T47D (cell line): ENCODE results near the gene CCDC3.

Experiments
- DNase-seq, 2 experiments: peaks; one replicate each; pipeline versions ENCODE4 v3.0.0 to v3.0.0-alpha.2; 2011 to 2012; ENCODE audit warnings: low read depth in 1 of 2, low spot score in 1 of 2
- JUND ChIP-seq: IDR thresholded peaks from 2 replicates; pipeline ENCODE4 v1.6.1; 2012; ENCODE audit warnings: low read depth
- in situ Hi-C: cut with HindIII; loops from 2 replicates; pipeline ENCODE4 v1.10.0; 2016; ENCODE audit warnings: low sequenced_read_pairs, low pct_unique_long_range_greater_than_20kb

Gene CCDC3

GRCh38 chr10:12925845-12926244, 75.7 kb downstream of the CCDC3 start:
- no peak for TF ChIP-seq JUND
- in situ Hi-C loops, result no loop called here
- DNase-seq, result no peak

DNA sequence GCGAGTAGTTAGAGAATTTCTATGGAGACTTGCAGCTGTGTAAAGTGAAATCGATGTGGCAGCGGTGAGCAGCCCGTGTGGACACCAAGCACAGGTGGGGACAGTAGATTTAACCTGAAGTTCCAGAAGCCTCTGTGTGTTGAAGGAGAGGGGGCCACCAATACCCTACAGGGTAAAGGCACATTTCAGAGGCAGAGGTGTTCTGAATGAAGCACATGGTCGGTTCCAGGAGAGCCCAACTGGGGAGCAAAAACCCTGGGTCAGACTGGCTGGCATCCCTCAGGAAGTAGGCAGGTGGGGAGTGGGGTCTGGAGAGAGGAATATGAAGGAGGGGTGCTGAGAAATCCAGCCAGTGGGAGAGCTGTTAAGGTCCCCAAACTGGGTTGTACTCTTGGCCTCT, 76.6 kb downstream of the CCDC3 start:
- no peak for DNase-seq
- in situ Hi-C loops, result no loop called here

GRCh38 chr10:12922117-12922900, 79.2 kb downstream of the CCDC3 start:
- TF ChIP-seq JUND, result no peak
- in situ Hi-C loops, result no loop called here
- no peak for DNase-seq

More for the DNA sequence above, 76.6 kb downstream of the CCDC3 start:
- TF ChIP-seq JUND, result no peak

DNA sequence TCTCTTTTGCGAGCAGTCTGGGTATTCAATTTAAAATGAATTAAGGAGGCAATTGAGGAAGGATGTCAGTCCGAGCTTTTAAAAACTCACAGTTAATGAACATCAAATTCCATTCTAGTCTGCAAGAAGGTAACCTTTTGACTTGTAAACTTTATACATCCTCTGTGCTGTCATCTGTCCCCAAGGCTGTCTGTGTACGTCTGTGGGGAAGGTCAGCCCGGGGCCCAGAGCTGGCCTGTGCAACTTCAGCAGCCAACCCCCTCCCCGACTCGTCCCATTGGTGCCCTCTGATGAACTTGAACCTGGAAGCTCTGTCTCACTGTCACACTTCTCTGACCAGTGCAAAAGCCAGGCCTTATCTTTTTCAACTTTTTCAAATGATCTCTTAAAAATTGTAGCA, 80.3 kb downstream of the CCDC3 start:
- in situ Hi-C loops, result no loop called here
- no peak for TF ChIP-seq JUND

GRCh38 chr10:12919574-12919973, 81.9 kb downstream of the CCDC3 start:
- no peak for TF ChIP-seq JUND

More for the DNA sequence above, 80.3 kb downstream of the CCDC3 start:
- no peak for DNase-seq

DNA sequence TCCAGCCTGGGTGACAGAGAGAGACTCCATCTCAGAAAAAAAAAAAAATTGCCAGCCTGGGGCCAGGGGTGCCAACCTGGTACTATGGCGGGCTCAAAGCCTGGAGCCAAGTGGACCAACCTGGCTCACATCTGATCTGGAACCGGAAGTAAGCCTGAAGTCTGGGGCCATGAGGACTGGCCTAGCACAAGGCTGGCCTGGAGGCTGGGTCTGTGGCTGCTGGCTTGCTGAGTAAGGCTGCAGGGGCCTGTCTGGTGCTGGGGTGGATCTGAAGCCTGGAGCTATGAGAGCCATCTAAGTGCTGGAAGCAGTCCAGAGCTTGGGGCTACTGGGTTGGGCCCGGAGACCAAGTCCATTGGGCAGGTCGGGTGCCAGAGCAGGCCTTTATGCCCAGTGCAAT, 84.9 kb downstream of the CCDC3 start:
- in situ Hi-C loops, result no loop called here
- DNase-seq, result no peak
- no peak for TF ChIP-seq JUND

More at GRCh38 chr10:12919574-12919973, 81.9 kb downstream of the CCDC3 start:
- no peak for DNase-seq
- in situ Hi-C loops, result no loop called here

DNA sequence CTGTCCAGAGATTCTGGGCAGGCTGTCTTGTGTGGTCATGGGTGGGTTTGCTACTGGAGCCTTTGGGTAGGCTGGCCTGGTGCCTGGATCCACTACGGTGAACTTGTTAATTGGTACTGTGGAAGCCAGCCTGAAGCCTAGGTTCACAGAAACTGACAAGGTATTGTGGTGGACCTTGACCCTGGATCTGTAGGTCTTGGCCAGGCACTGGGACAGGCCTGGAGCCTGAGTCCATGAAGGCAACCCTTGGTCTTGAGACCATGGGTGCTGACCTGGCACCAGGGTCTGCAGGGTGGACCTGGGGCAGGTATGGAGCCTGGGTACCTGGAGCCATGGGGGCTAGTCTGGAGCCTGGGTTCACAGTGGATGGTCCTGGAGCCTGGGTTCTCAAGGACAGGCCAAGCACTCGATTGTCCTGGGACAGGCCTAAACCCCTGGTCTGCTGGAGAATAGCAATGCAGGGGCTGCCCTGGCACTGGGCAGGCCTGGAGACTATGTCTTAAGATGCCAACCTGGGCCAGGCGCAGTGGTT, 85.8 kb downstream of the CCDC3 start:
- DNase-seq, result no peak
- in situ Hi-C loops, result no loop called here
- no peak for TF ChIP-seq JUND

GRCh38 chr10:12914111-12914510, 87.4 kb downstream of the CCDC3 start:
- TF ChIP-seq JUND, result no peak
- DNase-seq, result no peak
- in situ Hi-C loops, result no loop called here

DNA sequence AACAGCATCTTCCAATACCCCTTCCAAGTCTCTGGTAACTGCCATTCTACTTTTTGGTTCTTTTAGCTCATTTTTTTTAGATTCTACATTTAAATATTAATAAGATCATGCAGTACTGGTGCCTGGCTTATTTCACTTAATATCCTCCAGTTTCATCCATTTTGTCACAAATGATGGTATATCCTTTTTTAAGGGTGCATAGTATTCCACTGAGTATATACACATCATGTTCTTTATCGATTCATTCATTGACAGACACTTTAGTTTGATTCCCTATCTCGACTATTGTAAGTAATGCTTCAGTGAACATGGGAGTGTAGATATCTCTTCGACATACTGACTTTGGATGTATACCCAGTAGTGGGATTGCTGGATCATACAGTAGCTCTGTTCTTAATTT, 89.7 kb downstream of the CCDC3 start:
- no peak for TF ChIP-seq JUND
- DNase-seq, result no peak
- in situ Hi-C loops, result no loop called here

DNA sequence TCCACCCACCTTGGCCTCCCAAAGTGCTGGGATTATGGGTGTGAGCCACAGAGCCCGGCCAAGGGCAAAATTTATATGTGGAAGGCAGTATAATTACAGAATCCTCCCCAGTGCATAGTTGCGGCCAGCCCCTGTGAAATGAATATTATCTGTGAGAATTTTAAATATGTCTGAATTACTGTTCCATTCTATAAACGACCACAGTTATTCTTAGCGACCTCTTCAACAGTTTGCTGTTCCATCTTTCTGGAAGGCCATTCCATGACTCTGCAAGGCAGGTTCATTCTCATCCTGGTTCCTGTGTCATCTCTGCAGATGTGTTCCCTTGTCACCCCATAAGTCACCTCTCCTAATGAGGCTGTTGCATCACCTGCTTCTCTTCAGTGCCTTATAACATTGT, 90.7 kb downstream of the CCDC3 start:
- DNase-seq, result no peak
- in situ Hi-C loops, result no loop called here
- no peak for TF ChIP-seq JUND

DNA sequence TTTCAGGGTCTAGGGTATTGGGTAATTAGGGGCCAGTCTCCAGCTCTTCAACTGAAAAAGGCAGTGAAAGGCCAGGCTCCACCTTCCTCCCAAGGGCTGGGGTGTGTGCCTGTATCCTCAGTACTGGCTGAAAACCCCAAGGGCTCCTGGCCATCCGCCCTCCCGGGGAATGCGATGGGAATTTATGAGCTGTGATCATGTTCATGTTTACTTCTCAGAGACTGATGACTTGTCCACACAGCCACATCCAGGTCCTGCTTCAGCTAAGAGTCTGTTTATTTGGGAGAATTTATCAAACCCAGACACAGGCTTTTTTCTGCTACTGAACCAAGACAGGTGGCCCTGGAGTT, 91.7 kb downstream of the CCDC3 start:
- TF ChIP-seq JUND, result no peak
- DNase-seq, result no peak
- in situ Hi-C loops, result no loop called here

- TF ChIP-seq JUND, result no peak
- DNase-seq, result no peak
- in situ Hi-C loops, result no loop called here
Measured at GRCh38 chr10:12909182-12909835, 92.2 kb downstream of the CCDC3 start.

DNA sequence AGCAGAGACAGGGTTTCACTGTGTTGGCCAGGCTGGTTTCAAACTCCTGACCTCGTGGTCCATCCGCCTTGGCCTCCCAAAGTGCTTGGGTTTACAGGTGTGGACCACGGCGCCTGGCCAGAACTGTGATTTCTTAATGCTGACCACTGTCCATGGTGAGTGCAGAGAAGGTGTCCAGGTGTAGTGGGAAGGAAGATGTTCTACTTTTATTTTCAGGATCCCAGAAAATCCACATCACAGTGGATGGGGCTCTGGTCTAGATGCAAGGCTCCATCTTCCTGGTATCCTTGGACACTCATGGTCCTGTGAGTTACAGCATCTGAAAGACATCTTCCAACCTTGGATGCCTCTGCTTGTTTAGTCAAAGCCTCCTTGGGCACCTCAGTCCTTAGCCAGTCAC, 92.7 kb downstream of the CCDC3 start:
- TF ChIP-seq JUND, result no peak
- in situ Hi-C loops, result no loop called here
- DNase-seq, result no peak
